Activated T-helper 1 cell treated with anti-CD3 and anti-CD28 coated beads, Interleukin-12 subunit alpha, Interleukin-12 subunit beta, Interleukin-2, Interleukin-4 antibody, amounts not matched to agents 30 ng/mL and 10 ng/mL and 1 ng/mL, durations not matched to agents 14 hours and 24 hours and 36 hours (primary cell): ENCODE data around the gene PAPOLB. TPM values are rescaled to one million over a fixed set of nuclear protein-coding genes. Genes with fewer than 3 reads are reported as not detected.

Experiments used
- DNase-seq: peaks from one replicate; pipeline ENCODE4 v3.0.0; 2021; ENCODE audit warnings: low spot score
- H3K27ac Mint-ChIP-seq: one replicate; pipeline ENCODE4 v1.8.0; 2021; ENCODE audit warnings: mild to moderate bottlenecking, mixed read lengths
- H3K27me3 Mint-ChIP-seq: one replicate; pipeline ENCODE4 v1.8.0; 2022; ENCODE audit warnings: mild to moderate bottlenecking, moderate library complexity, mixed read lengths; ENCODE audit not compliant: insufficient read depth
- H3K36me3 Mint-ChIP-seq: one replicate; pipeline ENCODE4 v1.8.0; 2021; ENCODE audit warnings: low read depth, mixed read lengths
- H3K4me1 Mint-ChIP-seq: one replicate; pipeline ENCODE4 v1.8.0; 2021; ENCODE audit warnings: low read depth, mixed read lengths
- H3K4me3 Mint-ChIP-seq: one replicate; pipeline ENCODE4 v1.8.0; 2021; ENCODE audit warnings: mild to moderate bottlenecking, moderate library complexity, mixed read lengths
- H3K9me3 Mint-ChIP-seq: one replicate; pipeline ENCODE4 v1.8.0; 2021; ENCODE audit warnings: mixed read lengths
- intact Hi-C: fragments of 100-400 bp; cut with micrococcal nuclease; formaldehyde crosslinking; loops from one replicate; pipeline ENCODE4 v1.15.1; 2024
- total RNA-seq: library from RNA; stranded (reverse); gene quantifications from 2 replicates; pipeline ENCODE4 v1.2.3, GENCODE V29; 2022

PAPOLB gene
- total RNA-seq, 1 donor from 2014 or later, result not detected

- Mint-ChIP-seq H3K4me3 (no peak overlapping the region), H3K4me1 (no peaks in the 10 kb centered on the region), H3K27ac (no peak overlapping the region), H3K27me3 (peaks cover 10% of the 10 kb centered on the region), H3K36me3 (no peaks in the 10 kb centered on the region), H3K9me3 (no peaks in the 10 kb centered on the region)
- intact Hi-C loops, result no loop called here
- DNase-seq, result no peak
Observed at GRCh38 chr7:4871930-4872675, 10.3 kb upstream of the PAPOLB start.

GRCh38 chr7:4871056-4871680 lies 9.3 kb upstream of the PAPOLB start:
- Mint-ChIP-seq H3K27ac (no peak overlapping the region), H3K4me1 (no peaks in the 10 kb centered on the region), H3K36me3 (no peaks in the 10 kb centered on the region), H3K4me3 (no peak overlapping the region), H3K9me3 (no peaks in the 10 kb centered on the region), H3K27me3 (peaks cover 10% of the 10 kb centered on the region)
- DNase-seq, result no peak
- intact Hi-C loops, result no loop called here

DNA sequence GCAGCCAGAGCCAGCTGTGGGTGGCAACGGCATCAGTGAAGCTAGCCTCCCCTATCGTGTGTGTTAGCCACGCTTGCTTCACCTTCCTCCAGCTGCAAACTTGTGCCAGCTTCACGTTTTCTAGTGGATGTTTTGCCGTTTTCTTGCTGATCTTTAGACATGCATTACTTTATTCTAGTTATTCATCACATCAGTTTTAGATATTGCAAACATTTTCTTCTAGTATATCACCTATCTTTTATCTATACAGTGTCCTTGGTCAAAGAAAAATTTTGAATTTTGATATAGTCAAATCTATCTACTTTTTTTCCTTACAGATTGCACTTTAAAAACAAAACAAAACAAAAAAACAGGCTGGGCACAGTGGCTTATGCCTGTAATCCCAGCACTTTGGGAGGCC lies 6.7 kb upstream of the PAPOLB start:
- Mint-ChIP-seq H3K27me3 (peaks cover 24% of the 10 kb centered on the region), H3K4me3 (no peak overlapping the region), H3K27ac (no peak overlapping the region), H3K4me1 (no peaks in the 10 kb centered on the region), H3K9me3 (peaks cover 4% of the 10 kb centered on the region), H3K36me3 (no peaks in the 10 kb centered on the region)
- intact Hi-C loops, result no loop called here
- no peak for DNase-seq

GRCh38 chr7:4866528-4867496 lies 5.0 kb upstream of the PAPOLB start:
- peaks cover 35% of the 10 kb centered on the region for H3K27me3 Mint-ChIP-seq

DNA sequence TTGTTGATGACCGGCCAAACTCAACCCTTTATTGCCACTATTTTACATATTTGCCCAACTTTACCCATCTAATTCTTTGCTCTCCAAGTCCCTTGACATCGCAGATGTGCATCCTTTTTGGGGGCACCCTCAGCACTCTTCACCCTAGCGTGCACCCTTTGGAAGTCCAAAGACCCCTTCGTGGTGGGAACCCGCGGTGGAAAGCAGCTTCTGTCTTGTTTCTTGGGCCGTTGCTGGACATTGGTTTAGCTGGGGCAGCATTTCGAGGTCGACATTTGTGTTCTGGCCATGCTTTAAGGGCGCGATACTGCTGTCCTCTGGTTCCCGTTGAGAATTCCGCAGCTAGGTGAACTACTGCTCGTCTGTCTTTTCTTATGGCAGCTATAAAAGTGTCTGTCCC lies 326 bp upstream of the PAPOLB start:
- no peak for DNase-seq
- Mint-ChIP-seq H3K27me3 (peaks cover 45% of the 10 kb centered on the region), H3K9me3 (peaks cover 14% of the 10 kb centered on the region), H3K27ac (no peak overlapping the region), H3K4me1 (no peaks in the 10 kb centered on the region), H3K36me3 (no peaks in the 10 kb centered on the region), H3K4me3 (no peak overlapping the region)
- intact Hi-C loops, result no loop called here

More at GRCh38 chr7:4866528-4867496, 5.0 kb upstream of the PAPOLB start:
- no peak overlapping the region for H3K27ac Mint-ChIP-seq
- no peak overlapping the region for H3K4me3 Mint-ChIP-seq
- H3K4me1 Mint-ChIP-seq, result no peaks in the 10 kb centered on the region
- no peak for DNase-seq
- H3K36me3 Mint-ChIP-seq, result no peaks in the 10 kb centered on the region
- intact Hi-C loops, result no loop called here
- peaks cover 11% of the 10 kb centered on the region for H3K9me3 Mint-ChIP-seq

DNA sequence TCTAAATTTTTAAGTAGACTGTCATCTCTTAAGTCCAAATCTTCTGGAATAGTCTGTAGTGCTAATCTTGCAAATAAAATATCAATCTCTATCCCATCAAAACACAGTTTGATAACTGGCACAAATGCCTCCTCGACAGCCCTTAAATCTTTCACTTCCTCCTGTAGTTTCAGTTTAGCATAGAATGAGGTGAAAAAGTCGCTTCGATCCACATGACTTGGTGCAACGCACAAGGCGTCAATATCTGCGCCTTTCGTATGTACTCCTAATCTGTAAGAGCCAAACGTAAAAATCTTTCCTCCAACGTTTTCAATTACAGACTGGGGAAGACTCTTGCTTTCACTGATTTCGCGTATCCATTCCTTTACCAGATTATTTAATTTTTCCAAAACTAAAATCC lies 603 bp downstream of the PAPOLB start:
- no peak for DNase-seq
- intact Hi-C loops, result no loop called here
- Mint-ChIP-seq H3K4me3 (no peak overlapping the region), H3K4me1 (no peaks in the 10 kb centered on the region), H3K27ac (no peak overlapping the region), H3K27me3 (peaks cover 45% of the 10 kb centered on the region), H3K9me3 (peaks cover 14% of the 10 kb centered on the region), H3K36me3 (no peaks in the 10 kb centered on the region)

DNA sequence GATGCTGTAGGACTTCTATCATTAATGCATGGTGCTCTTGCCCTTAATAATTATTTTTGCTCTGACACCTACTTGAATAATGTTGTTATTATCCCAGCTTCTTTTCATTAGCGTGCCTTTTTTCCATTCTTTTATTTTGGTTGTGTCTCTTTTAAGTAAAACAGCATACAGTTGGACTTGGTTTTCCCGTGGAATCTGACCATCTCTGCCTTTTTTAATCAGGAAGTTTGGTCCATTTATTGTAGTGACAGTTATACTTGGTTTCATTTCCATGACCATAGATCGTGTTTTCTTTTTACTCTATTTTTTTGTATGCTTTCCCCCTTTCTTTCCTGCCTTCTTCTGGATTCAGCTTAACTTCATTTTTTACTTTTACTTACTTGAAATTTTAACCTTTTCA lies 4.6 kb downstream of the PAPOLB start:
- Mint-ChIP-seq H3K36me3 (no peaks in the 10 kb centered on the region), H3K4me3 (no peak overlapping the region), H3K4me1 (no peaks in the 10 kb centered on the region), H3K27ac (no peak overlapping the region), H3K27me3 (peaks cover 22% of the 10 kb centered on the region), H3K9me3 (peaks cover 4% of the 10 kb centered on the region)
- DNase-seq, result no peak
- intact Hi-C loops, result no loop called here

DNA sequence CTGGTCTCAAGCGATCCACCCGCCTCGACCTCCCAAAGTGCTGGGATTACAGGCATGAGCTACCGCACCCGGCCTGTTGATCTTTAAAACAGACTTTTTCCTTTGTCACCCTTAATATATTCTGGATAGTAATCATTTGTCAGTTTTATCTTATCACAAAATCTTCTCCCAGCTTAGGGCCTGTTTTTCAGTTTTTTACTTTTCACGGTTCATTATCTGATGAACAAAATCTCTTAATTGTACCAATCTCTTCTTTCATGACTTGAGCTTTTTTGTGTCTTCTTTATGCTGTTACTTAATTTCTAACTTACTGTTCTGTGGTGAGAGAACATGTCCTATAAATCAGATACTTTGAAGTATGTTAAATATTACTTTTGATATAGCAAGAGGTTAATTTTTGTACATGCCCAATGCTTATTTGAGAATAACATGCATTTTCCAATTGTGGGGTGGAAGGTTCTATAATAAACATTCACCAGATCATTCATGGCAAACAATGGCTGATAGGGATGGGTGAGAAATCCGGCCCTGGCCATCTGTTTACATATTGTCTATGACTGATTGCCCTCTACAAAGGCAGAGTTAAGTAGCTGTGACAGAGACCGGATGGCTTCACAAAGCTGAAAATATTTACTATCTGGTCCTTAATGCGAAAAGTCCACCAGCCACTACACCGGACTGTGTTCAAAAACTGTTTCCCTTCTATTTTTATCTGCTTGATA lies 5.3 kb downstream of the PAPOLB start:
- H3K9me3 Mint-ChIP-seq, result peaks cover 4% of the 10 kb centered on the region
- DNase-seq, result no peak
- no peaks in the 10 kb centered on the region for H3K36me3 Mint-ChIP-seq
- no peak overlapping the region for H3K27ac Mint-ChIP-seq
- H3K27me3 Mint-ChIP-seq, result peaks cover 21% of the 10 kb centered on the region
- H3K4me1 Mint-ChIP-seq, result peaks cover 5% of the 10 kb centered on the region
- intact Hi-C loops, result no loop called here
- H3K4me3 Mint-ChIP-seq, result no peak overlapping the region

GRCh38 chr7:4854916-4855315 lies 6.9 kb downstream of the PAPOLB start:
- DNase-seq, result no peak
- Mint-ChIP-seq H3K4me3 (no peak overlapping the region), H3K27ac (no peak overlapping the region), H3K4me1 (peaks cover 5% of the 10 kb centered on the region), H3K36me3 (no peaks in the 10 kb centered on the region), H3K9me3 (no peaks in the 10 kb centered on the region), H3K27me3 (peaks cover 16% of the 10 kb centered on the region)
- intact Hi-C loops, result no loop called here

- H3K27me3 Mint-ChIP-seq, result peaks cover 7% of the 10 kb centered on the region
- H3K4me3 Mint-ChIP-seq, result no peak overlapping the region
- H3K27ac Mint-ChIP-seq, result peak overlapping the region; percentile 19
- H3K9me3 Mint-ChIP-seq, result no peaks in the 10 kb centered on the region
- no peaks in the 10 kb centered on the region for H3K36me3 Mint-ChIP-seq
- peaks cover 5% of the 10 kb centered on the region for H3K4me1 Mint-ChIP-seq
- no peak for DNase-seq
- intact Hi-C loops, result no loop called here
Observed at GRCh38 chr7:4851459-4852422, 10.1 kb downstream of the PAPOLB start.

DNA sequence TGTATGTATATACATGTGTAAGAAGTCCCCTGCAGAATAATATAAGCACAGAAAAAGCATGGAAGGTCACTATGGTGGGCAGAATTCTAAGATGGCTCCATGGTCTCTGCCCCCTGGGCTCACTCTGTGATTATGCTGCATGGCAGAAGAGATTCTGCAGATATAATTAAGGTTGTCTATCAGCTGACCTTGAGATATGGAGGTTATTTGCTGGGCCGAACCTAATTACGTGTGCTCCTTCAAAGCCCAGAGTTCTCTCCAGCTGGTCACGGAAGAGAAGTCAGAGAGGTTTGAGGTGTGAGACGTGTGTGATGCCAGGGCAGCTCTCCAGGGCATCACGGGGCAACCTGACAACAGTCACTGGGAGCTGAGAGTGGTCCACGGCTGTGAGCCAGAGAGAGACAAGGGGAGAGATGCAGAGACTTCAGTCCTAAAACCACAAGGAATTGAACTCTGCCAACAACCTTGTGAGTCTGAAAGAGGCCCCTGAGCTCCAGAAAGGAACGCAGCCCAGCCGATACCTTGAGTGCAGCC lies 11.5 kb downstream of the PAPOLB start:
- DNase-seq, result no peak
- H3K36me3 Mint-ChIP-seq, result no peaks in the 10 kb centered on the region
- H3K4me3 Mint-ChIP-seq, result no peak overlapping the region
- H3K27me3 Mint-ChIP-seq, result peaks cover 10% of the 10 kb centered on the region
- intact Hi-C loops, result no loop called here
- H3K4me1 Mint-ChIP-seq, result peaks cover 5% of the 10 kb centered on the region
- H3K9me3 Mint-ChIP-seq, result no peaks in the 10 kb centered on the region
- H3K27ac Mint-ChIP-seq, result no peak overlapping the region
